ENCODE data around the gene SOX6. TPM values are rescaled to one million over a fixed set of nuclear protein-coding genes. Genes with fewer than 3 reads are reported as not detected.

The SOX6 gene
- total RNA-seq, 1 donor from 2014 or later: 19.6 TPM

DNA sequence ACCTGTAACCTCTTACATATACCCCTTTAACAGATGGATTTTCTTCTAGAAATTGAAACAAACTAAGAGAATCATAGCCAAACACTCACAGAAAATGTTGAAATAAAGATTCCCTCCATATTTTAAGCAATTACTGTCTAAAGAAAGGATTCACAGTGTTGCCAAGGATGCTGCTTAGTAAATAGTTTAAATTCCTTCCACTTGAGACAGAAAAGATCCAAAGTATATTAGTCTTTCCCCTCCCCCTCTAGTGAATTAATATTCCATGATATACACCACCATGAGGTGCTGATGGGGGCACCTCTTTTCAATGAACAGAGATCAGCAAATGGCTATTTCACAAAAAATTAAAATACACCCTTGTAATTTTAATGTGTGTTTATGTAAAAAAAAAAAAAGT, 186.8 kb downstream of the SOX6 start:
- no peak for DNase-seq (ENCODE audit: low read depth, low spot score)
- Mint-ChIP-seq H3K4me1 (peaks cover 21% of the 10 kb centered on the region), H3K9me3 (no peaks in the 10 kb centered on the region), H3K27me3 (ENCODE audit: low read depth) (no peaks in the 10 kb centered on the region), H3K36me3 (ENCODE audit: low read depth) (no peaks in the 10 kb centered on the region), H3K27ac (ENCODE audit: unreplicated experiment) (no peak overlapping the region), H3K4me3 (peak overlapping the region; percentile 31)
- TF ChIP-seq, protein P1, sequence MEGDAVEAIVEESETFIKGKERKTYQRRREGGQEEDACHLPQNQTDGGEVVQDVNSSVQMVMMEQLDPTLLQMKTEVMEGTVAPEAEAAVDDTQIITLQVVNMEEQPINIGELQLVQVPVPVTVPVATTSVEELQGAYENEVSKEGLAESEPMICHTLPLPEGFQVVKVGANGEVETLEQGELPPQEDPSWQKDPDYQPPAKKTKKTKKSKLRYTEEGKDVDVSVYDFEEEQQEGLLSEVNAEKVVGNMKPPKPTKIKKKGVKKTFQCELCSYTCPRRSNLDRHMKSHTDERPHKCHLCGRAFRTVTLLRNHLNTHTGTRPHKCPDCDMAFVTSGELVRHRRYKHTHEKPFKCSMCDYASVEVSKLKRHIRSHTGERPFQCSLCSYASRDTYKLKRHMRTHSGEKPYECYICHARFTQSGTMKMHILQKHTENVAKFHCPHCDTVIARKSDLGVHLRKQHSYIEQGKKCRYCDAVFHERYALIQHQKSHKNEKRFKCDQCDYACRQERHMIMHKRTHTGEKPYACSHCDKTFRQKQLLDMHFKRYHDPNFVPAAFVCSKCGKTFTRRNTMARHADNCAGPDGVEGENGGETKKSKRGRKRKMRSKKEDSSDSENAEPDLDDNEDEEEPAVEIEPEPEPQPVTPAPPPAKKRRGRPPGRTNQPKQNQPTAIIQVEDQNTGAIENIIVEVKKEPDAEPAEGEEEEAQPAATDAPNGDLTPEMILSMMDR (conservative IDR thresholded peaks at IDR 0.05): peak; percentile 49

DNA sequence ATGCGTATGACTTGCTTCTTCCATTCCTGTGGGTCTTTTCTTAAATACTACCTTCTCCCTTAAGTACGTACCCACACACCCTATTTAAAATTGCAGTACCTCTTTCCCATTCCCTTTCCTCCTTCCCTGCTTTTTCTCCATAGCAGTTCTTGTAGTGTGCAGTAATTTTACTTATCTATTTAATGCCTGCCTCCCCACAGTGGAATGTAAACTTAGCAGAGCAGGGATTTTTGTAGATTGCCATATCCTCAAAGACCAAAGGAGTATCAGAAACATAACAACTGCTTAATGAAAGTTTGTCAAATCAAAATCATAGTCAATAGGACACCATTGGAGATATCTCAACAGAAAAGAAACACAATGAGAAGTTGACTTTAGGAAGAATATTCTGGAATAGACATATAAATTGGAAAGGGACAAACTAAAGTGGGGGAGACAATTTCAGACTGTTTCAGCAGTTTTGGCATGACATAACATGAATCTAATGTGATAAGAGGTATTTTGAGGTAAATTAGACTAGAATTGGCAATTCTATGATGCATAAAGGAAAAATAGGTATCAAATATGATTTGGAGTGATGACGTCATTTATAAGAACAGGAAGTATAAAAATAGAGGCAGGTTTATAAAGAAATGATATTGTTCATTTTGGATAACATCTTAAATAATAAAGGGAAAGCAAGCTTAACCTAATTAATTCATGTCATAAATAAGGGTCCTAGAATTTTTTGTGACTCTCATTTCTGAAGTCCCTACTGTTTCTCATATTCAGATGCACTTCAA, 188.4 kb downstream of the SOX6 start:
- Mint-ChIP-seq H3K27ac (ENCODE audit: unreplicated experiment) (no peak overlapping the region), H3K9me3 (peaks cover 3% of the 10 kb centered on the region), H3K27me3 (ENCODE audit: low read depth) (no peaks in the 10 kb centered on the region), H3K4me1 (peaks cover 21% of the 10 kb centered on the region), H3K36me3 (ENCODE audit: low read depth) (no peaks in the 10 kb centered on the region), H3K4me3 (no peak overlapping the region)
- DNase-seq (ENCODE audit: low read depth, low spot score): no peak
- TF ChIP-seq, protein P1 (conservative IDR thresholded peaks at IDR 0.05): no peak

DNA sequence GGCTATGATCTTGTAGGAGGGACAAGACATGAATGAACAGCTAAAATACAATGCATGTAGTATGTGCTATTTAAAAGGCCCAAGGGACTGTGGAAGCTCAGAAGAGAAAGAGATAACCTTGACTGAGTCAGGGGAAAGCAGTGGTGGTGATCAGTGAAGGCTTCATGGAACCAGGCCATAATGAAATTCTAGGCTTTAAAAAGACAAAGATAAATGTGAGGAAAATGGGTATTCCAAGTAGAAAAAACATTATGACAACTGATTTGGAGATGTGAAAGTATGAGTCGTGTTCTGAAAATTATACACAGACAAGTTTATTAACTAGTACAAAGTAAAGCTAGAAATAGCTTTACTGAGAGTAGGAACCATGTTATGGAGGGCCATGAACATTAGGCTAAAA, 189.8 kb downstream of the SOX6 start:
- Mint-ChIP-seq H3K27ac (ENCODE audit: unreplicated experiment) (no peak overlapping the region), H3K4me3 (no peak overlapping the region), H3K4me1 (peaks cover 17% of the 10 kb centered on the region), H3K36me3 (ENCODE audit: low read depth) (no peaks in the 10 kb centered on the region), H3K9me3 (peaks cover 3% of the 10 kb centered on the region), H3K27me3 (ENCODE audit: low read depth) (no peaks in the 10 kb centered on the region)
- DNase-seq (ENCODE audit: low read depth, low spot score): no peak
- TF ChIP-seq, protein P1 (conservative IDR thresholded peaks at IDR 0.05): no peak

DNA sequence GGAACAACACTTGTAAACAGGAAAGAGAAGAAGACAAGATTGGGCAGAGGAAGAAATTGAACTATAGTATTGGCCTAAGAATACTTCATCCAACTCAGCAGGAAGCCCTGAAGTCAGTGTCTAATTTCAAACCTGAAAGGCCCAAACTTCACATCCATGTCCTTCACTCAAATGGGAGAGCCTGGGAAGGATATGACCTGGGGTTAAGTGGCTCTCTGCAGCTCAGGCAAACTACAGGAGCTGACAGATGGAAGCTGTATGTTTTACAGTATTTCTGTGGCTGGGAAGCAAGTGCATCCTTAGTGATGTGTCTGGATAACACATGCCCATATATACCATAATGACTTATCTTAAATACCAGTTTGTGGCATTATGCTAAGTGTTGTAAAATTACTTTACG, 196.2 kb downstream of the SOX6 start:
- Mint-ChIP-seq H3K27me3 (ENCODE audit: low read depth) (no peaks in the 10 kb centered on the region), H3K4me3 (no peak overlapping the region), H3K36me3 (ENCODE audit: low read depth) (no peaks in the 10 kb centered on the region), H3K9me3 (peaks cover 3% of the 10 kb centered on the region), H3K4me1 (peaks cover 11% of the 10 kb centered on the region), H3K27ac (ENCODE audit: unreplicated experiment) (no peak overlapping the region)
- TF ChIP-seq, protein P1 (conservative IDR thresholded peaks at IDR 0.05): no peak
- no peak for DNase-seq (ENCODE audit: low read depth, low spot score)

GRCh38 chr11:16158426-16158994, 197.8 kb downstream of the SOX6 start:
- Mint-ChIP-seq H3K27me3 (ENCODE audit: low read depth) (no peaks in the 10 kb centered on the region), H3K4me3 (no peak overlapping the region), H3K27ac (ENCODE audit: unreplicated experiment) (no peak overlapping the region), H3K36me3 (ENCODE audit: low read depth) (no peaks in the 10 kb centered on the region), H3K9me3 (peaks cover under 1% of the 10 kb centered on the region), H3K4me1 (peaks cover 11% of the 10 kb centered on the region)
- no peak for DNase-seq (ENCODE audit: low read depth, low spot score)
- TF ChIP-seq, protein P1 (conservative IDR thresholded peaks at IDR 0.05): no peak

All from neural crest cell (in vitro differentiated cells).